NOMO-1 (cell line): ENCODE measurements around the gene NARF.

Experiments used
- DNase-seq, 2 experiments: peaks; one replicate each; lab custom pipeline; 2025; ENCODE audit not compliant: unreplicated experiment in 2 of 2; lab: John Stamatoyannopoulos, UW

The NARF gene

DNA sequence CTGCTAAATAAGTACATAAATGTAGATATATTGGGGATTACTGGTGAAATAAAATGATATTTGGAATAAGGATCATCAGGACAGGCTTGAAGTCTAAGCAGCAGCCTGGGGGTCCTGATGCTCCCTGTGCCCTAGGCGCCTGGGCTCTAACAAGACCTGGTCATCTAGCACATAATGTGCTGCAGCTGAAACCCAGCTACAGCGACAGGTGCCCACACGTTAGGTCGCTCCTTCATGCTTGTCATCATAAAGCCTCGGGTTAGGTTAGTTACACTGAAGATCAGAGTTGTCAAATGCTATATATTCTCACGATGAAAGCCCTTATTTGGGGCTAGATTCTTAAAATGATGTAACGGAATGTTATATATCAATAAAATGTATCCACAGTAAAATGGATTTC, 11.5 kb downstream of the NARF start:
- DNase-seq: no peak

DNA sequence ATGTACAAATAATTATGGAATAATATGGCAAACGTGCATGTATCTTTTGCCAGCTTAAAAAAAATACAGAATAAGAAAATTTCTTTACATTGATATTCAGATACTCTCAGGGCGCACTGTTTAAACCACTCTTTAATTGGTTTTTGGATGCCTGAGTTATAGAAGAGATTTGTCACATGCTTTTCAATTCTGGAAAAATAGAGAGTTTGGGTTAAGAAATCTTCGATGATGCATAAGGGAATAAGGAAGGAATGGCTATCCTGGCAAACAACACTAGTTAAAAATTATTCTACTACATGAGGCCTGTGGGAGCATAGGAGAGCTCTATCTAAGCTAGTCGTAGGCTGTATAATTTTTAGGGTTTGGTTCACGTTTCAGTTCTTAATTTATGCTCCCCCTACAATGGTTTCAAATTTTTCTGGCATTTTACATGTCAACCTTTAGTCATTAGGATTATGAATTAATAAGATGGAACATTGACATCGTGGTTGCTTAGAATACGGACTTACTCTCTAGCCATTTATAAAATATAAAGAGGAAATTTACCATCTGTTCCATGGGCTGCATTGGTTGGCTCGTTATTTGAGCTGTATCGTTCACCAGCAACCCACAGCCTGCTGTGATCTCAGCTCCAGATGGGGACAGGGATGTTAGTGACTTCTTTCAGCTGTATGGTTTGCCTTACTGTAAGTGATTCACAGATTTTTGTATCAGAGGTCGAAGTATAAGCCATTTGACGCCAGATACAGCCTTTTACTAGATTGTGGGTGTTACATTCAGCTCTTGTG, 15.9 kb downstream of the NARF start:
- DNase-seq: no peak

DNA sequence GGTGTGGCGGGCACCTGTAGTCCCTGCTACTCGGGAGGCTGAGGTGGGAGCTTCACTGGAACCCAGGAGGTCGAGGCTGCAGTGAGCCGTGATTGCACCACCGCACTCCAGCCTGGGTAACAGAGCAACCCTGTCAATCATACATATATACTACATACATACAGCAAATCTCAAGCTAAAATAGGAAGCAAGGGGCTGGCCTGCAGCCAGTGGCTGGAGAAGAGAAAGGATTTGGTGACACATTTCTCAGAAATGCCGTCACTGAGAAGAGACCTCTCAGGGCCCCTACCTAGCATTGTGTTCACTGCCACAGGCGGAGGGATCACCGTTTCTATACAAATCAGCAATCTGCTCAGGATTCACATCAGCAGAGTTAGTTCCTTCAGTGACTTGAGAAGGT, 16.9 kb downstream of the NARF start:
- no peak for DNase-seq

DNA sequence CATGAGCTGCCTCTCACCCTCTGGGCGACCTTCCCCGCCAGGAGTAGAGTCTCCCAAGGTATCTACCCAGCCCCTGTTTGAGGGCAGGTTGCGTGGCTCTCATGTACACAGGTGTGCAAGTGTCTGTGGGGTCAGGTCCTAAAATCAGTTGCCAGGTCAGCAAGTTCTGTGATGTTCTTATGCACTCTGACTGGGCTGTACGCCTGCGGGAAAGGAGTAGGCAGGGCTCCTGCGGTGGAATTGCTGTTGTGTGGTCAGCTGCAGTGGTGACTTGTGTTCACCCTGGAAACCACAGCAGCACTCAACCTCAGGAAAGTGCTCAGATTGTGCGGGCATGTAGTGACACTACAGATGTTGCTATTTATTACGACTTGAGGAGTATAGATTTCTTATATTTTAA, 19.4 kb downstream of the NARF start:
- DNase-seq: no peak

DNA sequence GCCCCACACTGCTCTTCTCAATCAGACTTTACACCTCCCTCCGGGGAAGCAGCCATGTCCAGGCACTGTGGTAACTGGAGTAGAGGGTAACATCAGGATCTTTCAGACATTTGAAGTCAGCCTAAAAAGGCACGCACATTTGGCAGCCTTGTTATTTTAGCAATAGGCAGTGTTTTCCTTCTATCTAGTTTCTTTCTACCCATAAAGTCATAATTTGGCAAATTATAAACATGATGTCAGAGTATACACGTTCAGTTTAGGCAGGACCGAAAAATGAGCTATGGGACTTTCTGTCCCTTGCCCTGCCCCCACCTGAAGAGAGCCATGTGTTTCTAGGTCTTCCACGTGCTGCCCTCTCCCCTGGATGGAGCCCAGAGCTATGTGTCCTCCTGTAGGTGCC, 21.1 kb downstream of the NARF start:
- no peak for DNase-seq

DNA sequence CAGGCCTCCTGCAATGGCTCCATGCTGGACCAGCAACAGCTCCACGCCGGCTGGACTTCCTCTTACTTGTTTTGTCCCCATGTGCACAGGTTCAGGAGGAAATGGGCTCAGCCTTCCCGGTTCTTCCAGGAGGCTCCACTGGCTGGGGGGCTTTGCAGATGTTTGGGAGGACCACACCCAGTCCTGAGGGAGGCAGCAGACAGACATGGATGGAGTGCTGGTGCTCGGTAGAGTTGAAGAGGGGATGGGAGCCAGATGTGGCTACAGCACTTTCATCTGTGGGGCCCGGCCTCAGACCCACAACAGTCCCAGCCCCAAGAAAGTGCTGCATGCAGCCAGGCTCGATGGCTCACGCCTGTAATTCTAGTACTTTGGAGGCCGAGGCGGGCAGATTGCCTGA, 21.8 kb downstream of the NARF start:
- DNase-seq: no peak

DNA sequence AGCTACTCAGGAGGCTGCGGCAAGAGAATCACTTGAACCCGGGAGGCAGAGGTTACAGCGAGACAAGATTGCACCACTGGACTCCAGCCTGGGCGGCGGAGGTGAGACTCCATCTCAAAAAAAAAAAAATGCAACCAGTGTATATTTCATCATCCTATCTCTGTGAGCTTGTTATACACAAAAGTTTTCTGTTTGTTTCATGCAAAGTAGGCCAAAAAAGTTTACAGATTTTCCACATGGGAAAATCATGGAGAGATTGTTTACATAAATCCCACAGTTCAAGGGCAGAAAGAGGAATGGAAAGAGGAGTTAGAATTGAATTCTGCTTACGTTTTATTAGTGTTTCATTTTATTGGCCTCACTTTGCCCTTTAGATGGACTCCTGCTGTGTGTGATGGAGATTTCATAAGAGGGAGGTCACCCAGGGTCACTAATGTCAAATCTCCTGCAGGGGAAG, 24.7 kb downstream of the NARF start:
- no peak for DNase-seq

DNA sequence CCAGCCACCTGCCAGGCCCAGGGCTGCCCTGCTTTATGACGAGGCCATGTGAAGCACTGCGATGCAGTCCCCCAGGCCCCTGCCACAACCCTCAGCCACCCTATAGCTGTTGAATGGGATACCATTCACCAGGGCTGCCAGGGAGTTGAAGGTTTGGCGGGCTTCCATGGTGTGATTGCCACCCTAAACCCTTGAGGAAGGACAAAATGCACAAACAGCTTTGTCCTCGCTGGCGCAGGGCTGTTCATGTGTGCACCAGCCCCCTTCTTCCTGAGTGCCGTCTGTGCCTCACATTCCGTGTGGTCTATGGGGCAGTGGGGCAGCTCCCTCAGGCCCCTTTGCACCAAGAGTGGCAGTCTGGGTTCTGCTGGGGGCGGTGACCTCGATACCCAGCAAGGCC, 25.3 kb downstream of the NARF start:
- DNase-seq: no peak

DNA sequence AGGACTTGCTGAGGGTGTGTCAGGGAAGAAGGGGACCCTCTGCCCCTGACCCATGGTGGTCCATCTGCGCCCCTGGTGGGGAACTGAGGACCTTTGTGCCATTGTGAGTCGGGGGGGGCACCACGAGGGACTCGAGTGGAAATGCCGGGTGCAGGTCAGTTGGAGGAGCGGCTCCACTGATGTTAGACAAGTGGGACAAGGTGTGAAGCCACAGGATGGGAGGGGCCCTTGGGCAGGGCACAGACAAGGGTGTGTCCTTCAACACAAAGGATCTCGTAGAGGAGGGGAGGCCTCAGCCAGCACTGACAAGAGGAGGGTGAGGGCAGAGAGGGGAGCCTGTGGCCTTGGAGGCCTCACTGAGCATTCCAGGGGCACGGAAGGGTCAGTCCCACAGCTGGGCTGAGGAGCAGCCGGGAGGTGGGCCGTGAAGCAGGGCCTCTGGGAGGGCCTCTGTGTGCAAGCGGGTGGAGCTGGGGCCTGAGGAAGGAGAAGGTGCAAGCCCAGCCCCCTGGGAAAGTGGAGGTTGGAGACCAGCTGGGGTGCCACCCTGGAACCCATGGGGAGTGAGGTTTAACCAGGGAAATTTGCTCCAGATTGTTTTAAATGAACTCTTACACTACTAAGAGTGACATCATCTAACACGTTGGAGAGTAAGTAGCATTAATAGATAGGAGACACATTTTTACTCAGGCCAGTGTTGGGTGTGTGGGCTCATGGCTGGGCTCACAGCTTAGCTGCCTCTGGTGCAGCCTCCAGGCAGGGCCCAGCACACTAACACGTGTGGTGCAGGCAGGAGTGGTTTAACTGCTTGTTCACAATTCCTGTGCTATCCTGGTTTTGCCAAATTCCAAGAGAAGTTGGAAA, 27.9 kb downstream of the NARF start:
- DNase-seq: no peak

DNA sequence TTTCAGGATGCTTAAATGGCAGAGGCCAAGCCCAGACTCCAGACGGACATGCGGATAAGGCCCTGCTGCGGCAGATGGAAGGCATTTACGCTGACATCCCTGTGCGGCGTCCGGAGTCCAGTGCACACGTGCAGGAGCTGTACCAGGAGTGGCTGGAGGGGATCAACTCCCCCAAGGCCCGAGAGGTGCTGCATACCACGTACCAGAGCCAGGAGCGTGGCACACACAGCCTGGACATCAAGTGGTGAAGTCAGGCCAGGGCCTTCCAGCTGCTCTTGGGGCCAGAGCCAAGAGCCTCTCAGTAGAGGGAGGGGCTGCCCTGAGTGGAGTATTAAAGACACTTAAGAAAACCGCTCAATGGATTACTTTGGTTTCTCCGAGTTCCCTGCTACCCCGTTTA, 29.4 kb downstream of the NARF start:
- no peak for DNase-seq

DNA sequence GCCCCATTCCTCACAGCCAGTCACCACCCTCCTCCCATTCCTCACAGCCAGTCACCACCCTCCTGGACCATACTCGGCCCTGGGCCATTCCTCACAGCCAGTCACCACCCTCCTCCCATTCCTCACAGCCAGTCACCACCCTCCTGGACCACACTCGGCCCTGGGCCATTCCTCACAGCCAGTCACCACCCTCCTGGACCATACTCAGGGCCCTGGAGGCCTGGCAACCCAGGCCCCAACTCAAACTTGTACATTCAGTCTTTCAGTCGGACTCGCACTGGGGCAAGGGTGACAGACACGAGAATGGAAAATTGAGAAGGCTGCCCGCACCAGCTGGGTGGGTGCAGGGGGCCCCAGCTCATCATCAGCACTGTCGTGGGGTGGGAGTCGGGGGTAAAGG, 30.6 kb downstream of the NARF start:
- DNase-seq: no peak

DNA sequence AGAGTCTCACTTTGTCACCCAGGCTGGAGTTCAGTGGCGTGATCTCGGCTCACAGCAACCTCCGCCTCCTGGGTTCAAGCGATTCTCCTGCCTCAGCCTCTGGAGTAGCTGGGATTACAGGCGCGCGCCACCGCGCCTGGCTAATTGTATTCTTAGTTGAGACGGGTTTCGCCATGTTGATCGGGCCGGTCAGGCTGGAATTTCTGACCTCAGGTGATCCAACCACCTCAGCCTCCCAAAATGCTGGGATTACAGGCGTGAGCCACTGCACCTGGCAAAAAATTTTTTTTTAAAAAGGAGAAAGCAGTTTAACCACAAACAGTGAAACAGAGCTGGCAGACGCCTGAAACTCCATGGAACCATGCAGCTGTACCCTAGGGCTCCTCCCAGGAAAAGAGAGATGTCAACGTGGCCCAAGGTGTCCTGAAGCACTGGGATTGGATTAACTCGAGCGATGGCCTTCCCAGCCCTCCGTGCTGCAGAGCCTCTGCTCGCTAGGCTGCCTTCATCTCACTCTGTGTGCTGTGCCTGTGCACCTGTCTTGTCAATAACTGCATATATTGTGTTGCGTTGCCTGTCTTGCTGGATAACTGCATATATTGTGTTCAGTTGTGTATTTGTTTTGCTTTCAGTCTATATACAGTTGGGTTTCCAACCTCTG, 31.4 kb downstream of the NARF start:
- no peak for DNase-seq

DNA sequence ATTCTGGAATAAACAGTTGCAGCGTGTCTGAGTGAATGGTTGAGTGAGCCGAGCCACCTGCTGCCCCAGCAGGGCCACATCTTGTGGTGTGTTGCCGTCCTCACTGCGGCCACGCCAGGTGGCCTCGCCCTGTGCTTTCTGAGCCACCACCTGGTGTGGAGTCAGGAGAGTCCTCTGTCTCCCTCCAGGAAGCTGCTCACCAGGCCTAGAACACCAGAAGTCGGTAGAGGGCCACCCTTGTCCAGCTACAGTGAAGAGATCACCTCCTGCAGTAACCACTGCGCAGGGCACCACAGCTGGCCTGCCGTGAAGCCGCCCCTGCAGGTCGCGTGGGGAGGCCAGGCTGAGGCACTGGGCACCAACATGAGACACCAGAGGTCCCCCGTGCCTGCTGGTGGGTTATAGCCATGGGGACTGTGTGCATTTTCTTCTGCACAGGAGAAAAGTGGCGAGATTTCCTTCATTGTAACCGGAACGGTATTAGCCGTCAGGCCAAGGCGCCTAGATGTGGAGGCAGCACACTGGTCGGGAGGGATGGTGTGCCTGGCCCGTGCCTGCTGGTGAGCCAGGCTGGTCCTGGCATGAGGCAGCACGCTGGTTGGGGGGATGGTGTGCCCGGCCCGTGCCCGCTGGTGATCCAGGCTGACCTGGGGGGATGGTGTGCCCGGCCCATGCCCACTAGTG, 32.1 kb downstream of the NARF start:
- DNase-seq: no peak

DNA sequence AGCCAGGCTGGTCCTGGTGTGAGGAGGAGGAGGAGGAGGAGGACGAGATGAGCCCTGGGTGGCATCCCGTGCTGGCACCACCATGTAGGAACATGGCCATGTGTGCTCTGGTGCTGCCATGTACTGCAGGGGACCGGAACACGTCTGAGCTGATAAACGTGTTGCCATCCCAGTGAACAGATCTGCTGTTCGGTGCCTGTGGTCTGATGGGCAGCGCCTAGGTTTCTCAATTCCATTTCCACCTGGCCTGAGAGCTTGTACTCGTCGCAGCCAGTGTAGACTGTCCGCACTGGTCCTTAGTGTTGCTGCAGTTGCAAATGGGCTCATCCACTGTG, 32.6 kb downstream of the NARF start:
- DNase-seq: no peak

DNA sequence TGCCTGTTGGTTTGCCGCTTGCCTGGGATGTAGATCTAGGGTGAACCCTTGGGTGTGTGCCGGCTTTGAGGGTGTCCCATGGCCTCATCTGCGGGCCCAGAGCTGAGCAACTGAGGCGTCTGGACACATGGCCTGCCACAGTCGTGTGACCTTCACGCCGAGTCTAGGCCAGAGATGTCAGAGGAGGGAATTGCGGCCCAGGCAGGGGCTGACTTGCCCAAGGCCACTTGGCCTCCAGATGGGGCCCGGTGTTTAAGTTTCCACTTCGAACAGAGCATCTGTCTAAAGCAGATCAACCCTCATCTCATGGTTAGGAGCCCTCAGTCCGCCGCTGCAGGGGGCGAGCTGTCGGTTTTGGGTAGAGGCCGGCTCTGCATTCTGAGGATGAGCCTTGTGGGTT, 33.0 kb downstream of the NARF start:
- DNase-seq: no peak

DNA sequence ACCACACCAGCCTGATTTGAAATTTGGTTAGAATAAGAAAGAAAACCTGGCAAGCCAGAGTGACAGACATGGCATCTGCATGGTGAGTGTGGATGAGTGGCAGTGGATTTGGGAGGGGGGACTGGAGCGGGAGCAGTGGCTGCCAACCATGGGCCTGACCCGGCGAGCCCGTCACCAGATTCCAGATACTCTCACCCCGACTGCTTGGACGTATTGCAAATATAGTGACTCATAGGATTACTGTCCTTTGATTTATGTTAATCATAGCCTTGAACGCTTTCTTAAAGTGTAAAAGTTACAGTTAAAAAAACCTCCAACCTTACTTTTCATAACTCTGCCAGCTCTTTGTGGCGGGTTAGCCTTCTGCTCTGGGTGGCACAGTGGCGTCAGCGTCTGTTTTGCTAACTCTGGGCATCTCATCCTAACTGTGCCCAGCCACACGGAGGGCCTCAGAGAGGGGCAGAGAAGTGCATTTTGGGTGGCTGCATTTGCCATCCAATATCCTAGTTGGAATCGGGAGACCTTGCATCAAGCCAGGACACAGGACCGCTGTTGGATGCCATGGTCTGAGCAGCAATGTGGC, 34.2 kb downstream of the NARF start:
- no peak for DNase-seq

DNA sequence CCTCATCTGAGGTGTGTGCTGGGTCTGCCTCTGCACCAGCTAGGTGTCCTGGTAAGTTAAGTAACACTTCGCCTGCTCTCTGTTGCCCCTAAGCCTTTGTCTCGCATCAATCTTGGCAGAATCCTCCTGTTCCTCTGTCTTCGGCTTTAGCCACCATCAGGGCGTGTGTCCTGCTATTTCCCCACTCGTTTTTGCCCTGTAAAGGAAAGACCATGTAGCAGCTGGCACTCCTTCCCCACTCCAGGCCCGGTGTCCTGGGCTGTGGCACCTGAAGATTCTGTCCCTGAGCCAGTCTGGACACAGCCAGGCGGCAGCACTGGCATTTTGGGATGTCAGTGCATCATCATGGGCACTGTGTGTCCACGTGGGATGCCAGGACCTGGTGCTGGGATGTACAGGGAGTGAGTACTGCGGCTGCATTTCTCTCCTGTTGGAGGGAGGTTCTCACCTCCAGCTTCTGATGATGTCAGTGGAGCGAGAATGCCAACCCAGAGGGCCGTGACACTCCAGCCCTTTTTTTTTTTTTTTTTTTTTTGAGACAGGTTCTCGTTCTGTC, 34.8 kb downstream of the NARF start:
- DNase-seq: no peak

DNA sequence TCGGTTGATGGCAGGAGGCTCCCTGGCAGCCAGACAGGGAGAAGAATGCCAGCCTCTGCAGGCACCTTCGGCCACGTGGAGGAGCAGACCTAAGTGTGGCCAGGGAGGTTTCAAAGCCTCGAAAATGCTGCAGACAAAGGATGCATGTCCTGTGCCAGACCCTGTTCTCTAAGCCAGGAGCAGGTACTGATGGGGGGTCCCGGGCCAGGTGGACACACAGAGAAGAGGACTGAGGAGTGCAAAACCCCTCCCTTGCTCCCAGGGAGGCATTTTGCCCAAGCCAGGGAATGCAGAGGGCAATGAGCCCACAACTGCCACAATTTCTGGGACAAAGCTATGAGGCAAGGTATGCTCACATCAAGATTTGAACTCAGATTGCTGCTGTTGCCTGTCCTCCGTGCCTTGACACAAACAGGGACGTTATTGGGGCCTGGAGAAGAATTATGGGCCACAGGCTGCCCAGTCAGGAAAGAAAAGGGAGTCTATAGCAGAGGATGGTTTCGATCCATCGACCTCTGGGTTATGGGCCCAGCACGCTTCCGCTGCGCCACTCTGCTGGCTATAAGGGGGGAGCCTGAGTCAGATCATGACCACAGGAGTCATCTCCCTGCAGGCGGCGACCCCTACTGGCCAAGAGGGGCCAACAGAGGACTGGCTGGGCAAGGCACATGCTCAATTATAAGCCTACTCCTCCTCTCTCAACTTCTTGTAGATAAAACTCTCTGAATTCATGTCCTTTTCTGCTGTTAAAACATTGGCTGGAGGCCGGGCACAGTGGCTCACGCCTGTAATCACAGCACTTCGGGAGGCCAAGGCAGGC, 35.9 kb downstream of the NARF start:
- peak; percentile 93 to 96 for DNase-seq

DNA sequence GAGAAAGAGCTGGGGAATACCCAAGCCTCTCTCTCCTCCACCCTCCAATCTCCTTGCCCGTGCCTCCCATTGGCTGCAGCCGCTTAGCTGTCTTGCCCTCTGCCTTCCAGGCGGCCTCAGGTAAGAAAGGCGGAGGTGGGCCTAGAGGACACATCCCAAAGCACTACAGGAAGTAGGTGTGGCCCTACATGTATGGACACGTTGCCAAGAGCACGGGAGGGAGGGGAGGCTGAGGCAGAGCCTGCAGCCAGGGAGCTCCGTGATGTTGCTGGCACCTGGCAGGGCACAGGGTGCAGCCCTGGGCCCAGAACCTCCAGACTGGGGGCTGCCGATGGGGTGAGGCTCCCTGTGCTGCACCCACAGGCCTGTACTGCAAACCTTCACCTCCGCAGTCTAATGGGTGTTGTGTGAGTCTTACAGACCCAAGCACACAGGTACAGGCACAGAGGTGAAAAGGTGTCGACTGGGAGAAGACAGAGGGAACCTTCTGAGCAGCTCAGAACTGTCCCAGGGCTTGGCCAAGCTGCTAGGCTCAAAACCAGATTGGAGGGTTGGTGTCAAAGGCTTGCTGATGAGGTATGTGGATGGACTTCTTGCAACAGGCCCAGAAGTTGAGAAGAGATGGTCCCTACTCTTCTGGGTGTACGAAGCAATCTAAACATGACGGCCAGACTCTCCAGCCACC, 37.4 kb downstream of the NARF start:
- DNase-seq: no peak
